Muscle of arm (tissue), 12 donors: ENCODE results near the gene YIPF6. TPM values are rescaled to one million over a fixed set of nuclear protein-coding genes. Genes with fewer than 3 reads are reported as not detected.
"Not testable (repeated sequence)": the region's sequence is repeated elsewhere in the genome, so short reads cannot be mapped to it uniquely, and the experiment has no call there.

Source experiments
- DNase-seq: peaks from one replicate; pipeline ENCODE4 v3.0.0-alpha.2; 2013
- polyA plus RNA-seq, 12 donors: library from polyadenylated mRNA; unstranded; fragments of 120-200 nt; gene quantifications; one replicate each; pipeline ENCODE4 v1.2.1, GENCODE V29; 2013; ENCODE audit not compliant: insufficient read length in 12 of 12

Gene YIPF6
- polyA plus RNA-seq, 12 donors: 19.3 to 41.0 (median 33.1) TPM; not detected in 1

DNA sequence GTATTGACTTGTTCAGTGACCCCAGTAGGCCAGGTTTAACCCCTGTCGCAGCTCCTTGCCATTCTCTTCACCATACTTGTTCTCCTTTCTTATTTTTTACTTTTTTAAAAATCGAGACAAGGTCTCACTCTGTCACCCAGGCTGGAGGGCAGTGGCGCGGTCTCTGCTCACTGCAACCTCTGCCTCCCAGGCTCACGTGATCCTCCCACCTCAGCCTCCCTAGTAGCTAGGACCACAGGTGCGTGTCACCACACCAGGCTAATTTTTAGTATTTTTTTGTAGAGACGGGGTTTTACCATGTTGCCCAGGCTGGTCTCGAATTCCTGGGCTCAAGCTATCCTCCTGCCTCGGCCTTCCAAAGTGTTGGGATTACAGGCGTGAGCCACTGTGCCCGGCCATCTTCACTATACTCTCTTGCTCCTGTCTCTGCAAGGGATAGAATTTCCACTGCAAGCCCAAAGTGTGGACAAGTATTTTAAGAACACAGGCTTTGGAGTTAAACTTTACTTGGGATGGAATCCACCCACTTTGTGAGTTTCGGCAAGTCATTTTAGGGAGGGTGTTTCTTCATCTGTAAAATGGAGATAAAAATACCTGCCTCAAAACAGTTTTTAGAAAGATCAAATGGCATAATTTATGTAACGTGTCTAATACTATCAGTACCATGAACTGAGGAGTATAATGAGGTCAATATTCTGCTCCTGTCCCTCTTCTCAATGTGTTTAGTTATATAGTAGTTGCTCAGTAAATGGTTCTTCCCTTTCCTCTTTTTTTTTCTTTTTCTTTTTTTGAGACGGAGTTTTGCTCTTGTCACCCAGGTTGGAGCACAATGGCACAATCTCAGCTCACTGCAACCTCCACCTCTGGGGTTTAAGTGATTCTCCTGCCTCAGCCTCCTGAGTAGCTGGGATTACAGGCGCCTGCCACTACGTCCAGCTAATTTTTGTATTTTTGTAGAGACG is 973 bp downstream of the YIPF6 start:
- DNase-seq: no peak

DNA sequence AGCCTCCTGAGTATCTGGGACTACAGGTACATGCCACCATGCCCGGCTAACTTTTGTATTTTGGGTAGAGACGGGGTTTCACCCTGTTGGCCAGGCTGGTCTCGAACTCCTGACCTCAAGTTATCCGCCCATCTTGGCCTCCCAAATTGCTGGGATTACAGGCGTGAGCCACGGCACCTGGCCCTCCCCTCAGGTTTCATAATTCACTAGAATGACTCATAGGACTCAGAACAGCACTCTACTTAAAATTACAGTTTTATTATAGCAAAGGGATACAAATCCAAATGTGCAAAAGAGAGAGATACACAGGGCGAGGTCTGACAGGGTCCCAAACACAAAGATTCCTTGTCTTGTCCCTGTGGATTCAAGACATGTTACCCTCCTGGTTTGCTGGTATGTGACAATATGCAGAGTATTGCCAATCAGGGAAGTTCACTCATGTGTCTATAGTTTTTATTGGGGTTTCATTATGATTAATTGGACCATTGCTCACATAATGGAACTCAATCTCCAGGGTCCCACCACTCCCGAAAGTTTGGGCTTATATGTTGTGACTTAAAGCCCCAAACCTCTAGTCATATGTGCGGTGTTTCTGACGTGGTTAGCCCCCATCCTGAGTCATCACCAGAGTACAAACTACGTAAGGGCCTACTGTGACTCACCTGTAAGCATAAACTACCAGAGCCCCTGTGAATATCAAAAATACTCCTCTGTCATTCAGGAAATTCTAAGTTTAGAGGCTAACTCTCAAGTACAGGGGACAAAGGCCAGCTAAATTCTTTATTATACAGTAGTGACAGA is 5.2 kb downstream of the YIPF6 start:
- DNase-seq: no peak

DNA sequence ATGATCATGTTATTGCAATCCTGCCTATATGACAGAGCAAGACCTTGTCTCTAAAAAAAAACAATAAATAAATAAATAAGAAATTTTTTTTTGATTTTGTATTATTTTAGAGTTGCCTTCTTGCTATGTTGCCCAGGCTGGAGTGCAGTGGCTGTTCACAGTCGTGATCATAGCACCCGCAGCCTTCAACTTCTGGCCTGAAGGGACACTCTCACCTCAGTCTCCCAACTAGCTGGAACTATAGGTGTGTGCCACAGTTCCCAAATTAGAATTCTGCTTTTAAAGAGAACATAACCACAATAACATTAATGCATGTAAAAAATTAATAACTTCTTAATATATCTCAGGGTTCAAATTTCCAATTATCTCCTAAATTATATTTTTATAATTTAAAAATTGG is 7.8 kb downstream of the YIPF6 start:
- DNase-seq: no peak

DNA sequence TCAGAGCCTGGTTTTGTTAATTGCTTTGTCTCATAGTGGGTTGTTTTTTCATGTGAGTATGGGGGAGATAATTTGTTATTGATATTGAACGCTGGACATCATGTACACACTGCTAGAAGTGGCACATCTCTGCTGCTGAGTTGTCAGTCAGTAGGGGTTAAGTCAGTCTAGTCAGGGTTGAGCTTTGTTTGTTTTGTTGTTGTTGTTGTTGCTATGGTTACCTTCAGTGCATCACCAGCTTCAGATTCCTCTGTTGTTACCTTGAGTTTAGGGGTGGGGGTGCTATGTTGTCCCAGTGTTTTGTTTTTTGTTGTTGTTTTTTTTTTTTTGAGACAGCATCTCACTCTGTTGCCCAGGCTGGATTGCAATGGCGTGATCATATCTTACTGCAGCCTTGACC is 9.9 kb downstream of the YIPF6 start:
- DNase-seq: no peak

DNA sequence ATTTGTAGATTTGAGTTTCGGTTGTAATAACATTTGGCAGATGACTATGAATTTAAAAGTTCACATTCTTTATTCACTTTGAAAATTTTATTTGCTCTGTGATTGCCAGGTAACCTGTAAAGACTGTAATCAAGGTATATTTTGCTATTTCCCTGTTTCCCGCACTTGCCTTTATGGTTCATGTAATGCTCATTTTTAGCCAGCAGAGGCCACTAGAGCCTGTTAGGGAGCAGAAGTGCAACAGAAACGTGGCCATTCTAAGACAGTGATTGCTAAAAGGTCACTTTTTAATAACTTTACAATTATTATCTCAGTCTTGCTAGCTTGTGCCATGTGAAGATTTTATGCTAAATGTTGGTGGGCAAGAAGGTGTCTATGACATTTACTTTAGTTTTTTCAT is 12.4 kb downstream of the YIPF6 start:
- peak; percentile 47 for DNase-seq

DNA sequence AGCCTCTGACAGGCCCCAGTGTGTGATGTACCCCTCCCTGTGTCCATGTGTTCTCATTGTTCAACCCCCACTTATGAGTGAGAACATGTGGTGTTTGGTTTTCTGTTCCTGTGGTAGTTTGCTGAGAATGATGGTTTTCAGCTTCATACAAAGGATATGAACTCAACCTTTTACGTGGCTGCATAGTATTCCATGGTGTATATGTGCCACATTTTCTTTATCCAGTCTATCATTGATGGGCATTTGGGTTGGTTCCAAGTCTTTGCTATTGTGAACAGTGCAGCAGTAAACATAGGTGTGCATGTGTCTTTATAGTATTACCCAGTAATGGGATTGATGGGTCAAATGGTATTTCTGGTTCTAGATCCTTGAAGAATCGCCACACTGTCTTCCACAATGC is 25.8 kb downstream of the YIPF6 start:
- not testable (repeated sequence) for DNase-seq

DNA sequence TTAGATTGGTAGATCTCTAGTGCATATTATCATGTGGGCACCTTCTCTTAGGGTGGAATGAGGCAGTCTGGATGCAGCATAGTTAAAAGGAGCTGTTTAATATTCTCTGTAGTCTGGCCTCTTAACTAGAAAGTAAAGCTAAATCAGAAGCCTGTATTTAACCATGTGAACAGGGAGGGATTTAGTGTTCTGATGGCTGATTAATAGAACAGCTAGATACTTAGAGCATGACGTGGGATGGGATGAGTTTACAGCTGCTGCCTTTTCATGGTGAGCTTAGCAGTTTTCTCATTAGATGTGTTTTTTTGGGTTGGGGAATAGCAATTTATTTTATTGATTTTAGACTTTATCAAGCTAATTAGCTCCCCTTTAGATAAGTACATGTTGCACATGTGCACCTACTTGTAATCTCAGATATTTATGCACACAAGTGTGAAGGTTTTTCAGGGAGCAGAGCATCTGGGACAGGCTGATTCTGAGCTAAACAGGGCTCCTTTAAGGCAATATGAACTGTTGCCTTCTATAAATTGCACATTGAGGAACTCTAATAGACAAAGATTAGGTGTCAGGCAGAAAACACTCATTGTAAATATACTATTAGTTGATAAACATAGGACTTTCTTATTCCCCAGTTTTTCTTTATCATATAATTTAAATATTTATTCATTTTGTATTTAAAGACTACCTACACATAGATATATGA is 34.1 kb downstream of the YIPF6 start:
- DNase-seq: peak; percentile 8

DNA sequence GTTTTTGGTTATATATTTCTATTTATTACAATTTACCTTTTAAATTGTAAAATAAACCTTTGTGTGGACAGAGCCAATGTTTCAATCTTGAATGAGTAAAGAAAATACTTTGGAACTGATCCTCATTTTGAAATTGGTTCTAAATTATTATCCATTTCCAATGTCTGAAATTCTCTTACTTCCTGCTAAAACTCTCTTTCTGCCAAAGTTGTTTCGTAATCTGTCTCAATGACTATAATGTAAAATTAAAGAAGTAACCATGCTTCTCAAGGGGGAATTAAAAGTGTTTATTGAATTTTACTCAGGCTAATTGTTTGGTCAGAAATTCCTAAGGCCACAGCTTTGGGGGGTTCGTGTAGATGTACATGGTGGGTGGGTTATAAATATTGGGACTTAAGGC is 34.8 kb downstream of the YIPF6 start:
- no peak for DNase-seq

DNA sequence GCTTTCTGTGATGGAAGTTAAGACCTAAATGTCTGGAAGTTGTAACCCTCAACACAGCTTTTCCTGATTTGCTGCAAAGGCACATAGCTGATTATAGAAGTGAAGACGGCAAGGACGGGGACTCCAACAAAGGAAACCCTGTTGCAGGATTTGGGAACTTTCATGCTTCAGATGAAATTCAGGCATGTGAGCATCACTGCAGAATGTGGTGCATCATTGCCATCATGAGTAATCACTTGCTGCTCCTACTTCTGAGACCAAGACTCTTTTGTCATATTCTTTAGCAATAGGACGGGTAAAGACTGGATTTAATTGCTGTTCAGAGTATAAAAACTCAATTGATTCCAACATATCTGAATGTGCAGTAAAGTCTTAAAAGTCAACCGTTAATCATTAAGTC is 35.8 kb downstream of the YIPF6 start:
- no peak for DNase-seq

DNA sequence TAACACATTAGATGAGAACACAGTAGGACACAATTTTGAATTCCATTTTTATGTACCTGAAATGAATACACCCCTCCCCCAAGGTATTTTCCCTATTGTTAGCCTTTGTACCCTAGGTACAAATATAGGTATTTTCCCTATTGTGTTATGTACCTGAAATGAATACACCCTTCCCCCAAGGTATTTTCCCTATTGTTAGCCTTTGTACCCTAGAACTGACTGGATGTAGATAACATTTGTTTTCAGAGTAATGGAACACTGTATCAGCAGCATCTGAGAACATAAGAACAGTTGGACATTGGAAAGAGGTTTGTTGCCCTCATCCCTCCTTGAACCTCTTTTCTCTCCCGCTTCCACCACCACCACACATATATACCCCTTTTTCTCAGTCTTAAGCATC is 37.6 kb downstream of the YIPF6 start:
- DNase-seq: no peak

DNA sequence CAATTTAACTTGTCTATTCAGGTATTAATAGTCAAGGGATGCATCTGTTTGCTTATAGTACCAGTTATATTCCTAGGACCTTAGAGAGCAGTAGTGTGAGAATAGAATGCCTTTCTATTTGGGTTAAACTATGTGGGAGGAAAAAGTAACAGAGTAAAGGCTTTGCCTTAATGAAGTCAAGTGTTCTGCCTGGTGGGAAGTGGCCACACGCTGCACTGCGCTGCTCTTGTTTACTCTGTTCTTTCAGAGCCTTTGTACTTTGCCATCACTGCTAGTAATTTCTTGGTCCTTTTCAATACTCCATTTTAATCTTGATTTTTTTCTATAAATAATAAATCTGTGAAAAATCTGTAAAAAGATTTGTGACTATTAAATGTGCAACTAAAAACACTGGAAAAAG is 38.0 kb downstream of the YIPF6 start:
- no peak for DNase-seq

DNA sequence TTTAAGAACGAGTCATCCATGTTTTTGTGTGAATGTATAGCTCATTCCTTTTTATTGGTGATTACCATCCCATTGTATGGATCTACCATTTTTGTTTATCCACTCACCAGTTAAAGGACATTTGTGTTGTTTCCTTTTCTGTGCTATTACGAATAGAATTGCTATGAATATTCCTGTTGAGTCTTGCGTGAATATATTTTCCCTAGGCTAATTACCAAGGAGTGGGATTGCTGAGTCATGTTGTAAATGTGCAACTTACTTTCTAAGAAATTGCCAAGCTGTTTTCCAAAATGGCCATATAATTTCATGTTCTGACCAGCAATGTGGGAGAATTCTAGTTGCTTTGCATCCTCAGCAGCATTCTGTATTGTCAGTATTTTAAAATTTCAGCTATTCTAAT is 51.3 kb downstream of the YIPF6 start:
- DNase-seq: no peak

DNA sequence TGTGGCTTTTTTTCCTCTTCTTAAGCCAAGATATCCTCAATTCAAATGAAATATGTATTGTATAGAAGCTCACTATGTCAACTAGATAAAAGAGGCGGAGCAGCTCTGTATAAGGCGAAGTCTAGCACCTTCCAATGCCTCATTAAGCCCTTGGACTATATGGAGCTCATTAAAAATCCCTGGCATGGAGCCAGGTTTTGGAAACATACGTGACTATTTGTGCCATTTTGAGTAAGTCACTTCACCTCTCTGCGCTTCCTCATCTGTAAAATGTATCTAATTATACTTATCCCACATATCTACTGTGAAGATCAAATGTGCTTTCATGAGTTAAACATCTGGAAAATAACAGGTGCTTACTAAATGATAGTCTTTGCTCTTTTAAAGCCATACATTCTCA is 57.2 kb downstream of the YIPF6 start:
- DNase-seq: no peak

DNA sequence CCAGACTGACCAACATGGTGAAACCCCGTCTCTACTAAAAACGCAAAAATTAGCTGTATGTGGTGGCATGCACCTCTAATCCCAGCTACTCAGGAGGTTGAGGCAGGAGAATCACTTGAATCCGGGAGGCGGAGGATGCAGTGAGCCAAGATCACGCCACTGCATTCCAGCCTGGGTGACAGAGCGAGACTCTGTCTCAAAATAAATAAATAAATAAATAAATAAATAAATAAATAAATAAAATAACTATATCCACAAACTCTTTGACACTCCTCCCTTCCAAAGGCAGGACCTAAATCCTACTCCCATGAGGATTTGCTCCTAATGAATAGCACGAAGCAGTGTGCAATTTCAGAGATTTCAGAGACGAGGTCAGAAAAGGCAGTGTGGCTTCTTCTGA is 58.3 kb downstream of the YIPF6 start:
- DNase-seq: not testable (repeated sequence)

DNA sequence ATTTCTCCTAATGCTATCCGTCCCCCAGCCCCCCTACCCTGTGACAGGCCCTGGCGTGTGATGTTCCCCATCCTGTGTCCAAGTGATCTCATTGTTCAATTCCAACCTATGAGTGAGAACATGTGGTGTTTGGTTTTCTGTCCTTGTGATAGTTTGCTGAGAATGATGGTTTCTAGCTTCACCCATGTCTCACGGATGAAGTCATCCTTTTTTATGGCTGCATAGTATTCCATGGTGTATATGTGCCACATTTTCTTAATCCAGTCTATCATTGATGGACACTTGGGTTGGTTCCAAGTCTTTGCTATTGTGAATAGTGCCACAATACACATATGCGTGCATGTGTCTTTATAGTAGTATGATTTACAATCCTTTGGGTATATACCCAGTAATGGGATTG is 61.1 kb downstream of the YIPF6 start:
- not testable (repeated sequence) for DNase-seq

DNA sequence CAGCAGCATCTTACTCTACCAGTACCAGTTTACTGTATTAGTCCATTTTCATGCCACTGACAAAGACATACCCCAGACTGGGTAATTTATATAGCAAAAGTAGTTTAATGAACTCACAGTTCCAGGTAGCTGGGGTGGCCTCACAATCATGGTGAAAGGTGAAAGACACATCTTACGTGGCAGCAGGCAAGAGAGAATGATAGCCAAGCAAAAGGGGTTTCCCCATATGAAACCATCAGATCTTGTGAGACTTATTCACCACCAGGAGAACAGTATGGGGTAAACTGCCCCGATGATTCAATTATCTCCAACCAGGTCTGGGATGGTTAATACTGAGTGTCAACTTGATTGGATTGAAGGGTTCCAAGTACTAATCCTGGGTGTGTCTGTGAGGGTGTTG is 69.3 kb downstream of the YIPF6 start:
- DNase-seq: no peak

DNA sequence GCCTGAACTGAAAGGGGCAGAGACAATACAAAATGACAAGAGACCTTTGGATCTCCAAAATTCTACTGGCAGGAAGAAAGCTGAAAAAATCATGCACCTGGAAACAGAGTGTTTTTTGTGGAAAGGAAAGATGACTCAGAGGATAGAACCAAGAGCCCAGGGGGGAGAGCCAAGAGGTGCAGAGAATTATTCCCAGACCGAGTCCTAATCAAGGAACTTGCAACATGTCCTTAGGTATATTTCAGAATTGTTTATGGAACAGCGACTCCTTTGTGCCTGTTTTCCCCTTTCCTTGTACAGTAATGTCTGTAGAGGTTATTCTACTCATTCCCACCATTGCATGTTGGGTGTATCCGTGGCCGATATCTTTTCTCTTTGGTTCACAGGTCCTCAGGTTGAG is 71.7 kb downstream of the YIPF6 start:
- no peak for DNase-seq

DNA sequence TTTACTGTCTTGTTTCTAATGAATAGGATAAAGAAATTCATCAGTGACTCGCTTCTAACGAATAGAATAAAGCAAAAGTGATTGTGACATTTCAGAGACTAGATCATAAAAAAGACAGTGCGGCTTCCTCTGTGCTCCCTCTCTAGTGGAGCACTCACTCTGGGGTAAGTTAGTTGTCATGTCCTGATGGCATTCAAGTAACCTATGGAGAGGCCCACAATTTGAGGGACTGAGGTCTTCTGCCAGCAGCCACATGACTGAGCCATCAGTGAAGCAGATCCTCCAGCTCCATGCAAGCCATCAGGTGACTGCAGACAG is 72.4 kb downstream of the YIPF6 start:
- DNase-seq: no peak

DNA sequence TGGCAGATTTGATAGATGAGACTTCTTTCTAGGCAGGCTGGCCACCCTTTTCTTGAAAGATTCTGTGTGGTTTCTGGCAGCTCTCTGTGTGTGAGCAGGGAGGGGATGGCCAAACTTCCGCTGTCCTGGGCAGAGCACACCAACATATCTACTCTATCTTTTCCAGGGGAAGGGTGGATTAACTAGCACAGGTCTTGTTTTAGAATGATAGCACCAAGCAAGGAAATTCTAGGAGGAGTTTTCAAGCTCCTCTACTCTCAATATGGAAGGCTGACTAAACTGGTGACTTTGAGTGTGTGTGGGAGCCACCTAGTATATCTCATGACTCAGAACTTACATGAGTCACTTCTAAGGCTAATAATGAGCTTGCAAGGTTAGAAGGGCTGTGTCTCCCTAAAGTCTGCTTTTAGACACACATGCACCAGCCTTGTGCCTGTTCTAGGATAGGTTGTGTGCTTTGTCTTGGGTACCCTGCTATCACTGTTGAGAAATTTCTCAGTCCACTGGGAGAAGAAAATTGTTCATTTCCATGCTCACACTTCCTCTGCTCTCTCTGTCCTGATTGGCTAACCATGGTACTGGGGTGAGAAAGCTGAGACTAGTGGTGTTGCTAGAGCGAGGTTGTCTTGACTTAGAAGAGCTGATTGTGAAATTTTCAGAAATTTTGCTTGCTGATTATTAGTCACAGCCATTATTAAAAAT is 72.9 kb downstream of the YIPF6 start:
- no peak for DNase-seq

DNA sequence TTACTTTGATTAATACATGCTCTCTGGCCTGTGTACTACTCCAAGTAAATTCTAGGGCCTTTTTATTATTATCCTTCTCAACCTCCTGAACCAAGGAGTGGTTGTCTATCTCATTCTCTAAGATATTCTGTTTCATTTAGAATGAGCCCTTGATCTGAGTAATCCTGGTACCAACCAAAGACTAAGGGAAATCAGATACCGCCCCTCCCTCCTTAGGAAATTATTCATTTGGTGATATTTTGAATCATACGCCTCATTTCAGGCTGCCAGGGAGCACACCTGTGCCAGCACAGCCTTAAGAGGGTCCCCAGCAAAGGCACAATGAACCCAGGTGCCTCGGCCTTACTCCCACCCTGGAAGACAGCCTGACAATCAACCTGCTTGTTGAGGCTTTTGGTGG is 75.4 kb downstream of the YIPF6 start:
- DNase-seq: no peak

DNA sequence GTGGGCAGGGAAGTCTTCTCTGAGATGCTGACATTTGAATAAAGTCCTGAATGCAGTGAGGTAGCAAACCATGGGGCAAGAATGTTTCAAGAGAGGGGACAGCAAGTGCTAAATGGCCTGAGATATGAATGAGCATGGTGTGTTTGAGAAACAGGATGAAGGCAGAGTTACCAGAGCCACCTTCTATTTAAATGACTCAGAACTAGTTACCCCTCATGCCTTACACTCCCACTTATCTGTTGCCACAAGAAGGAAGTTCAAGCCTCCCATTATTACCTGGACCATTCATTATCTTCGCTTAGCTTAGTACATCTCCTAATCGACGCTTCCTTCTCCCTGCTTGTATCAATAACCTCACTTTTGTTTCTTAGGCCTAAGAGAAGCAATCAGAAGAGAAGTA is 81.0 kb downstream of the YIPF6 start:
- DNase-seq: no peak

DNA sequence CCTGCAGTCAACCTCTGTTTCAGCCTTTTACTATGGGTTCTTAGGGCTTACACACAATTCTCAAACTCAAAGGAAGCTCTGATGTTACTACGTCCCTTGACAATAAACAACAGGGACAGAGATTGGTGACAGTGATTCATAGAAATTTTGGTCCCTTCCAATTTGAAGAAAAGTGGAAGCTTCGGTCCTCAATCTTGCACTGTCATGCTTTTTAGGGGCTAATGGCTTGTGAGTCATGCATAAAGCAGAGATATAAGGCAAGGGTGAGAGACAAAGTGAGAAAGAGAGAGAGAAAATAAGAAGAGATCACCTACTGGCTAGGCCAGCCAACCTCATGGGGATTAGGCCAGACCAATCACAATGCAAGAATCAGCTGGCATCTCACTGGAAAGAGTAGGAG is 85.4 kb downstream of the YIPF6 start:
- DNase-seq: no peak
